ENCODE results near the gene FGGY.
A peak's percentile ranks its signal among the peaks of the same experiment; 100 is the strongest.

Gene FGGY

GRCh38 chr1:59672851-59673572, 376.1 kb downstream of the FGGY start:
- no peak overlapping the region for H3K4me3 ChIP-seq (ENCODE audit: low read length)
- TF ChIP-seq CTCF (conservative IDR thresholded peaks at IDR 0.05; ENCODE audit: low read depth, low read length): no peak
- DNase-seq (ENCODE audit: low read depth): peak; percentile 44

GRCh38 chr1:59673573-59674450, 376.9 kb downstream of the FGGY start:
- TF ChIP-seq CTCF (conservative IDR thresholded peaks at IDR 0.05; ENCODE audit: low read depth, low read length): no peak
- no peak for DNase-seq (ENCODE audit: low read depth)
- H3K4me3 ChIP-seq (ENCODE audit: low read length): no peak overlapping the region

- no peak overlapping the region for H3K4me3 ChIP-seq (ENCODE audit: low read length)
- no peak for TF ChIP-seq CTCF (conservative IDR thresholded peaks at IDR 0.05; ENCODE audit: low read depth, low read length)
- DNase-seq (ENCODE audit: low read depth): no peak
Observed at GRCh38 chr1:59674595-59674994, 377.7 kb downstream of the FGGY start.

GRCh38 chr1:59675936-59676335, 379.0 kb downstream of the FGGY start:
- no peak for DNase-seq (ENCODE audit: low read depth)
- TF ChIP-seq CTCF (conservative IDR thresholded peaks at IDR 0.05; ENCODE audit: low read depth, low read length): no peak
- no peak overlapping the region for H3K4me3 ChIP-seq (ENCODE audit: low read length)

GRCh38 chr1:59678040-59678439, 381.1 kb downstream of the FGGY start:
- no peak for DNase-seq (ENCODE audit: low read depth)
- H3K4me3 ChIP-seq (ENCODE audit: low read length): no peak overlapping the region
- TF ChIP-seq CTCF (conservative IDR thresholded peaks at IDR 0.05; ENCODE audit: low read depth, low read length): no peak

- DNase-seq (ENCODE audit: low read depth): peak; percentile 75
- TF ChIP-seq CTCF (conservative IDR thresholded peaks at IDR 0.05; ENCODE audit: low read depth, low read length): no peak
Observed at GRCh38 chr1:59678493-59679228, 381.8 kb downstream of the FGGY start.

More at GRCh38 chr1:59678493-59679228, 381.8 kb downstream of the FGGY start:
- no peak overlapping the region for H3K4me3 ChIP-seq (ENCODE audit: low read length)

Measured in retinal pigment epithelial cell (primary cell).